GM23248 (cell line): ENCODE results near the gene GEMIN4.

Source experiments
- EZH2 ChIP-seq: fragments of 200-600 bp; sonication (generic); IDR thresholded peaks from 2 replicates; pipeline ENCODE4 v1.6.1; 2018; ENCODE audit warnings: antibody characterized with exemption, mild to moderate bottlenecking; ENCODE audit not compliant: insufficient read depth, poor library complexity, severe bottlenecking
- EZH2phosphoT487 ChIP-seq: fragments of 200-600 bp; sonication (generic); IDR thresholded peaks from 2 replicates; pipeline ENCODE4 v1.6.1; 2018; ENCODE audit warnings: antibody characterized with exemption, moderate library complexity, mild to moderate bottlenecking, low read depth; ENCODE audit not compliant: insufficient read depth

DNA sequence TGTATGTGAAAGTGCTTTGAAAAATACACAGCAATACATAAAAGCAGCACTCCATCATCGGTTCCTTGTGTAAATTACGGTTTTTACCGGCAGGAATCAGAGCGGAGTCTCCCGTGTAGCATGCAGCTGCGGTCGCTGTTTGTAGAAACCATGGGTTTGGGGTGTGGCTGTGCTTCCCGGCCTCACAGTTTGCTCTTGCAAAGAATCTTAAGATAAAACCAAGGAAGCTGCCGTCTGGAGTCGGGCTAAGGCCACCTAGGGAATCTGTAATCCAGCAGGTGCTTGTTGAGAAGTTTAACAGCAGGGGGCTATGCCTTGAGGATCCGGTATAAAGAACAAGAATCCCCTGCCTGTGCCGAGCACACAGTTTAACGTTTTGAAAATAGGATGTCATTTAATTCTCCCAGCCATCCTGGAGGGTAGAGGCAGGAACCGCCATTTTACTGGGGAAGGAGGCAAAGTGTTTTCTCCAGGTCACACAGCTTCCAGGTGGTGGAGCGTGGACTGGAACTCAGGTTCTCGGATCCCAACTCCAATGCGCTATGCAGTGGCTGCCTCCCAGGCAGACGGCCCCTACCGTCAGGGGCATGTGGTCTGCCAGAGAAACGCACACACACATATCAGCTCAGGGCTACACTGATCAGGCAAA, 25.7 kb downstream of the GEMIN4 start:
- TF ChIP-seq EZH2 (no peak), EZH2phosphoT487 (no peak)
